Measurements from ENCODE around the gene KLF11.

DNA sequence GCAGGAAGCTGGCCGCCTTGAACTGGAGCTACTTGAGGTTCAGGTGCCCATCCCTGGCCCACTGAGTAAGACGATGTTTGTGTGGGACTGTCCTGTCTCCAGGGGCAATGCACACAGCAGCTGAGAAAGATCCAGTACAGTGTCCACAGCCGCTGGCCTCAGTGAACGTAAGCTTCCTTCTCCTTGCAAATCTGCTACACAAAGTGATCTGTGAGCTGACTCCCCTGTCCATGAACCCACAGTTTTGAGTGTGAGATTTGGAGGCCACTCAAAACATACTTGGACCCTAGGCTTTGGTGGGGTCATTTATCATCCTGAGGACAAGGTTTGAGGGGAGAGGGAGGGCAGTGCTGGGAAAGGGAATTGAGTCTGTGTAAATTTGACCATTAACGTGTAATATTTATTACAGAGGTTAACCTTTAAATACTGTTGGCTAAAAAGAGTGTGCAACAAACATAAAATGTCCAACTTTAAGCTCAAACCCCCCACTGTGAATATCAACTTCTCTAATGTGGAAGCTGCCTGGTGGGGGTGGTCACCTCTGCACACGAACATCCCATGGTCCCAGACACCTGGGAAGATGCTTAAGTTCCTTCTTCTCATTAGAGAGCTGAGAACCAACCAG, 41.8 kb downstream of the KLF11 start:
- TF ChIP-seq, protein P1, sequence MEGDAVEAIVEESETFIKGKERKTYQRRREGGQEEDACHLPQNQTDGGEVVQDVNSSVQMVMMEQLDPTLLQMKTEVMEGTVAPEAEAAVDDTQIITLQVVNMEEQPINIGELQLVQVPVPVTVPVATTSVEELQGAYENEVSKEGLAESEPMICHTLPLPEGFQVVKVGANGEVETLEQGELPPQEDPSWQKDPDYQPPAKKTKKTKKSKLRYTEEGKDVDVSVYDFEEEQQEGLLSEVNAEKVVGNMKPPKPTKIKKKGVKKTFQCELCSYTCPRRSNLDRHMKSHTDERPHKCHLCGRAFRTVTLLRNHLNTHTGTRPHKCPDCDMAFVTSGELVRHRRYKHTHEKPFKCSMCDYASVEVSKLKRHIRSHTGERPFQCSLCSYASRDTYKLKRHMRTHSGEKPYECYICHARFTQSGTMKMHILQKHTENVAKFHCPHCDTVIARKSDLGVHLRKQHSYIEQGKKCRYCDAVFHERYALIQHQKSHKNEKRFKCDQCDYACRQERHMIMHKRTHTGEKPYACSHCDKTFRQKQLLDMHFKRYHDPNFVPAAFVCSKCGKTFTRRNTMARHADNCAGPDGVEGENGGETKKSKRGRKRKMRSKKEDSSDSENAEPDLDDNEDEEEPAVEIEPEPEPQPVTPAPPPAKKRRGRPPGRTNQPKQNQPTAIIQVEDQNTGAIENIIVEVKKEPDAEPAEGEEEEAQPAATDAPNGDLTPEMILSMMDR (IDR thresholded peaks at IDR 0.05): no peak
- TF ChIP-seq POLR2A (IDR thresholded peaks at IDR 0.05): no peak
- TF ChIP-seq POLR2AphosphoS5 (IDR thresholded peaks at IDR 0.05): no peak

Measured in gastroesophageal sphincter (tissue), 3 donors.